Measurements from ENCODE around the gene DNAJC25.

The DNAJC25 gene

DNA sequence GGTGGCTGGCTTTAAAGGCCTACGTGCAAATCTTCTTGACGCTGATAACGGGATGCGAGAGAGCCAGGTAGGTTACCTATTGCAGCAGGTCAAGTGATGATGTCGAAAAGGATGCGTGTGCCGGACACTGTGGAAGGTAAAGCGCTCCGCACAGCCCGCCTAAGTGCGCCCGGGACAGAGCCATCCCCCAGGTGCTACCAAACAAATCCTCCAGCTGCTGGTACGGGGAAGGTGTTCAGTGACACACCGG lies 245 bp upstream of the DNAJC25 start:
- no peak for TF ChIP-seq CTCF (IDR thresholded peaks at IDR 0.05)
- H3K4me3 Mint-ChIP-seq, result peak overlapping the region; percentile 94
- H3K27ac Mint-ChIP-seq, result peak overlapping the region; percentile 90
- H3K27me3 Mint-ChIP-seq (ENCODE audit: low read depth, poor library complexity), result no peaks in the 10 kb centered on the region
- H3K9me3 Mint-ChIP-seq, result no peaks in the 10 kb centered on the region
- DNase-seq, result no peak
- peaks cover 21% of the 10 kb centered on the region for H3K36me3 Mint-ChIP-seq (ENCODE audit: low read depth)
- peaks cover 29% of the 10 kb centered on the region for H3K4me1 Mint-ChIP-seq

- Mint-ChIP-seq H3K27me3 (ENCODE audit: low read depth, poor library complexity) (no peaks in the 10 kb centered on the region), H3K36me3 (ENCODE audit: low read depth) (peaks cover 21% of the 10 kb centered on the region), H3K27ac (no peak overlapping the region), H3K4me3 (peak overlapping the region; percentile 94), H3K4me1 (peaks cover 29% of the 10 kb centered on the region), H3K9me3 (no peaks in the 10 kb centered on the region)
- TF ChIP-seq CTCF (IDR thresholded peaks at IDR 0.05), result no peak
- no peak for DNase-seq
Measured at GRCh38 chr9:111632060-111632459, 926 bp downstream of the DNAJC25 start.

DNA sequence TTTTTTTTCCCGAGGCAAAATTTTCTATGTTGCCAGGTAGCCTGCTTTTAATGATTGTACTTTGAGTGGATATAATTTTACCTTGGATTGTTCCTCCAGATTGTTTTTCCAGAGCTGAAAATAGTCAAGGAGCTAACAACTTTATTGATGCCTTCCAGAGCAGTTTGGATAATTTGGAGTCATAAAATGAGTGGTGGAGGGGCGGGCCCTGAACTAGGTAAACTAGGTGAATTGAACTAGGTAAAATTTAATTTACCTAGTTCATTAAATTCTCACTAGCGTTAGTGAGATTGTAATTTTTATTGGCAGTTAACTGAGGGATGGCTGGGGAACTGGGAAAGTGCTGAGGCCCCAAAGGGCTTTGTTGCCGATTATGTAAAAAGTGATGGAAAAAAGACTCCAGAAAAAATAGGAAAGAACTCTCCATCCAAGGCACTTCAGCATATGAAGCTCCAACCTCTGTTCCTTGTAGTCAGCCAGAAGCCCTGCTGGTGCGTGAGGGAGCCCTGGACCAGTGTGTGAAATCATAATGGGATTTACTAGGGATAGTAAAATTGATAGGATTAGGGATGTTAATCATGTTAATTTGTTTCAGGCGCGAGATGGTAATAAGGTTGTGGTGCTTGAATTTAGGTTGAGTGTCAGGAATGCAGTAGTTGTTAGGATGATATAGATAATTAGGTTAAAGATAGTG lies 1.7 kb downstream of the DNAJC25 start:
- Mint-ChIP-seq H3K36me3 (ENCODE audit: low read depth) (peaks cover 21% of the 10 kb centered on the region), H3K27me3 (ENCODE audit: low read depth, poor library complexity) (no peaks in the 10 kb centered on the region), H3K4me1 (peaks cover 29% of the 10 kb centered on the region), H3K27ac (no peak overlapping the region), H3K9me3 (no peaks in the 10 kb centered on the region), H3K4me3 (peak overlapping the region; percentile 94)
- TF ChIP-seq CTCF (IDR thresholded peaks at IDR 0.05), result no peak
- no peak for DNase-seq

GRCh38 chr9:111633389-111633736 lies 2.2 kb downstream of the DNAJC25 start:
- H3K4me3 Mint-ChIP-seq, result peak overlapping the region; percentile 94
- no peak for DNase-seq
- H3K36me3 Mint-ChIP-seq (ENCODE audit: low read depth), result peaks cover 21% of the 10 kb centered on the region
- no peak for TF ChIP-seq CTCF (IDR thresholded peaks at IDR 0.05)
- H3K4me1 Mint-ChIP-seq, result peaks cover 29% of the 10 kb centered on the region
- no peaks in the 10 kb centered on the region for H3K27me3 Mint-ChIP-seq (ENCODE audit: low read depth, poor library complexity)
- no peaks in the 10 kb centered on the region for H3K9me3 Mint-ChIP-seq
- H3K27ac Mint-ChIP-seq, result no peak overlapping the region

DNA sequence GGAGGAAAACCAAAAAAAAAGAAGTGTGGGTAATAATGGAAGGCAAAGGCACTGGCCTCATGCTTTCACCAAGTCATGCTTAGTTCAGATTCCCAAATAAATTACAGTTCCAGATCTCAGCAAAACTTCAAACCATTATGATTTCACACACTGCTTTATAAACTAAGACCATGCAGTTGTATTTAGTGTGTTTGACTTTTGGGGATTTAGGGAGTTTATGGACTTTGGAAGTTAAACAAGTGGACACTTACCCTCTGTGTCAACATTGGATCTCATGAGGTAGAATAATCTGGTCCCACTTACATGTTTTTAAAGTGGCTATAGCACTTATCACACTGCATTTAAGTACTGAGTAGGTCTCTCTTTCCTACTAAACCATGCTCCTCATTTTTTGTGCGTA lies 3.7 kb downstream of the DNAJC25 start:
- H3K4me1 Mint-ChIP-seq, result peaks cover 29% of the 10 kb centered on the region
- H3K27me3 Mint-ChIP-seq (ENCODE audit: low read depth, poor library complexity), result no peaks in the 10 kb centered on the region
- peaks cover 21% of the 10 kb centered on the region for H3K36me3 Mint-ChIP-seq (ENCODE audit: low read depth)
- H3K4me3 Mint-ChIP-seq, result no peak overlapping the region
- H3K9me3 Mint-ChIP-seq, result no peaks in the 10 kb centered on the region
- TF ChIP-seq CTCF (IDR thresholded peaks at IDR 0.05), result no peak
- no peak for DNase-seq
- H3K27ac Mint-ChIP-seq, result no peak overlapping the region

- no peak for TF ChIP-seq CTCF (IDR thresholded peaks at IDR 0.05)
- Mint-ChIP-seq H3K9me3 (peaks cover under 1% of the 10 kb centered on the region), H3K36me3 (ENCODE audit: low read depth) (peaks cover 21% of the 10 kb centered on the region), H3K27me3 (ENCODE audit: low read depth, poor library complexity) (no peaks in the 10 kb centered on the region), H3K4me1 (peaks cover 22% of the 10 kb centered on the region), H3K4me3 (no peak overlapping the region), H3K27ac (no peak overlapping the region)
- DNase-seq, result no peak
Measured at GRCh38 chr9:111637421-111637950, 6.4 kb downstream of the DNAJC25 start.

Data from nephron progenitor cell (in vitro differentiated cells).